Measurements from ENCODE around the gene CSNK1A1.

Gene CSNK1A1

GRCh38 chr5:149472399-149472798 is 78.8 kb downstream of the CSNK1A1 start:
- no peak overlapping the region for H2AFZ ChIP-seq (ENCODE audit: low read length)
- H3K9me2 ChIP-seq (replicated peaks; ENCODE audit: low read depth, low read length), result no peaks in the 10 kb centered on the region
- H3K4me3 ChIP-seq (ENCODE audit: low read length, poor library complexity, severe bottlenecking), result no peak overlapping the region
- no peak overlapping the region for H3K4me2 ChIP-seq (ENCODE audit: low read depth, low read length, poor library complexity, severe bottlenecking)
- TF ChIP-seq, protein P1, sequence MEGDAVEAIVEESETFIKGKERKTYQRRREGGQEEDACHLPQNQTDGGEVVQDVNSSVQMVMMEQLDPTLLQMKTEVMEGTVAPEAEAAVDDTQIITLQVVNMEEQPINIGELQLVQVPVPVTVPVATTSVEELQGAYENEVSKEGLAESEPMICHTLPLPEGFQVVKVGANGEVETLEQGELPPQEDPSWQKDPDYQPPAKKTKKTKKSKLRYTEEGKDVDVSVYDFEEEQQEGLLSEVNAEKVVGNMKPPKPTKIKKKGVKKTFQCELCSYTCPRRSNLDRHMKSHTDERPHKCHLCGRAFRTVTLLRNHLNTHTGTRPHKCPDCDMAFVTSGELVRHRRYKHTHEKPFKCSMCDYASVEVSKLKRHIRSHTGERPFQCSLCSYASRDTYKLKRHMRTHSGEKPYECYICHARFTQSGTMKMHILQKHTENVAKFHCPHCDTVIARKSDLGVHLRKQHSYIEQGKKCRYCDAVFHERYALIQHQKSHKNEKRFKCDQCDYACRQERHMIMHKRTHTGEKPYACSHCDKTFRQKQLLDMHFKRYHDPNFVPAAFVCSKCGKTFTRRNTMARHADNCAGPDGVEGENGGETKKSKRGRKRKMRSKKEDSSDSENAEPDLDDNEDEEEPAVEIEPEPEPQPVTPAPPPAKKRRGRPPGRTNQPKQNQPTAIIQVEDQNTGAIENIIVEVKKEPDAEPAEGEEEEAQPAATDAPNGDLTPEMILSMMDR (conservative IDR thresholded peaks at IDR 0.05; ENCODE audit: low read length), result no peak
- no peak for TF ChIP-seq EZH2phosphoT487 (IDR thresholded peaks at IDR 0.05; ENCODE audit: borderline replicate concordance)
- no peaks in the 10 kb centered on the region for H4K20me1 ChIP-seq (ENCODE audit: insufficient read depth, low read length, poor library complexity, severe bottlenecking)
- H3K79me2 ChIP-seq (ENCODE audit: insufficient read depth, low read length), result no peaks in the 10 kb centered on the region
- H3F3A ChIP-seq (ENCODE audit: low read depth), result no peaks in the 10 kb centered on the region
- H3K36me3 ChIP-seq (ENCODE audit: insufficient read depth, low read length), result no peaks in the 10 kb centered on the region
- no peaks in the 10 kb centered on the region for H3K4me1 ChIP-seq (ENCODE audit: insufficient read depth, low read length, poor library complexity, severe bottlenecking)
- H3K27me3 ChIP-seq (ENCODE audit: insufficient read depth, low read length, poor library complexity, severe bottlenecking), result no peaks in the 10 kb centered on the region
- no peak overlapping the region for H3K9ac ChIP-seq (ENCODE audit: low read depth, low read length, poor library complexity, severe bottlenecking)
- H3K9me3 ChIP-seq (ENCODE audit: insufficient read depth, low read depth, low read length), result no peaks in the 10 kb centered on the region

- no peaks in the 10 kb centered on the region for H3K9me3 ChIP-seq (ENCODE audit: insufficient read depth, low read depth, low read length)
- H3K36me3 ChIP-seq (ENCODE audit: insufficient read depth, low read length), result no peaks in the 10 kb centered on the region
- H4K20me1 ChIP-seq (ENCODE audit: insufficient read depth, low read length, poor library complexity, severe bottlenecking), result no peaks in the 10 kb centered on the region
- H3K4me3 ChIP-seq (ENCODE audit: low read length, poor library complexity, severe bottlenecking), result no peak overlapping the region
- H3K9ac ChIP-seq (ENCODE audit: low read depth, low read length, poor library complexity, severe bottlenecking), result no peak overlapping the region
- no peak for TF ChIP-seq EZH2phosphoT487 (IDR thresholded peaks at IDR 0.05; ENCODE audit: borderline replicate concordance)
- TF ChIP-seq, protein P1 (conservative IDR thresholded peaks at IDR 0.05; ENCODE audit: low read length), result no peak
- H3K4me1 ChIP-seq (ENCODE audit: insufficient read depth, low read length, poor library complexity, severe bottlenecking), result no peaks in the 10 kb centered on the region
- no peak overlapping the region for H2AFZ ChIP-seq (ENCODE audit: low read length)
- H3K79me2 ChIP-seq (ENCODE audit: insufficient read depth, low read length), result no peaks in the 10 kb centered on the region
- H3K4me2 ChIP-seq (ENCODE audit: low read depth, low read length, poor library complexity, severe bottlenecking), result no peak overlapping the region
- H3K27me3 ChIP-seq (ENCODE audit: insufficient read depth, low read length, poor library complexity, severe bottlenecking), result no peaks in the 10 kb centered on the region
- no peaks in the 10 kb centered on the region for H3K9me2 ChIP-seq (replicated peaks; ENCODE audit: low read depth, low read length)
- no peaks in the 10 kb centered on the region for H3F3A ChIP-seq (ENCODE audit: low read depth)
Measured at GRCh38 chr5:149471406-149472183, 79.6 kb downstream of the CSNK1A1 start.

GRCh38 chr5:149470942-149471341 is 80.3 kb downstream of the CSNK1A1 start:
- Histone ChIP-seq H2AFZ (ENCODE audit: low read length) (no peak overlapping the region), H3K36me3 (ENCODE audit: insufficient read depth, low read length) (no peaks in the 10 kb centered on the region), H3K9ac (ENCODE audit: low read depth, low read length, poor library complexity, severe bottlenecking) (no peak overlapping the region), H3K4me1 (ENCODE audit: insufficient read depth, low read length, poor library complexity, severe bottlenecking) (no peaks in the 10 kb centered on the region), H3K79me2 (ENCODE audit: insufficient read depth, low read length) (no peaks in the 10 kb centered on the region), H3K9me3 (ENCODE audit: insufficient read depth, low read depth, low read length) (no peaks in the 10 kb centered on the region), H3K27me3 (ENCODE audit: insufficient read depth, low read length, poor library complexity, severe bottlenecking) (no peaks in the 10 kb centered on the region), H3K9me2 (replicated peaks; ENCODE audit: low read depth, low read length) (no peaks in the 10 kb centered on the region), H4K20me1 (ENCODE audit: insufficient read depth, low read length, poor library complexity, severe bottlenecking) (no peaks in the 10 kb centered on the region), H3K4me3 (ENCODE audit: low read length, poor library complexity, severe bottlenecking) (no peak overlapping the region), H3K4me2 (ENCODE audit: low read depth, low read length, poor library complexity, severe bottlenecking) (no peak overlapping the region), H3F3A (ENCODE audit: low read depth) (no peaks in the 10 kb centered on the region)
- TF ChIP-seq, protein P1 (conservative IDR thresholded peaks at IDR 0.05; ENCODE audit: low read length), result no peak
- TF ChIP-seq EZH2phosphoT487 (IDR thresholded peaks at IDR 0.05; ENCODE audit: borderline replicate concordance), result no peak

All from Loucy (cell line).